HUES64 (cell line): ENCODE measurements around the gene SHE. TPM values are rescaled to one million over a fixed set of nuclear protein-coding genes. Genes with fewer than 3 reads are reported as not detected.

Experiments
- H3K27ac ChIP-seq: 2 replicates; pipeline ENCODE4 v1.7.0; 2013; ENCODE audit warnings: low read depth, low read length, inconsistent platforms
- H3K27me3 ChIP-seq: 2 replicates; pipeline ENCODE4 v1.6.1; 2013; ENCODE audit warnings: mild to moderate bottlenecking, low read length; ENCODE audit not compliant: insufficient read depth
- H3K36me3 ChIP-seq: 2 replicates; pipeline ENCODE4 v1.6.1; 2013; ENCODE audit warnings: mild to moderate bottlenecking, low read length; ENCODE audit not compliant: insufficient read depth
- H3K4me1 ChIP-seq: 2 replicates; pipeline ENCODE4 v1.6.1; 2013; ENCODE audit warnings: mild to moderate bottlenecking, low read length, moderate library complexity; ENCODE audit not compliant: insufficient read depth
- H3K4me3 ChIP-seq: 2 replicates; pipeline ENCODE4 v1.5.1; 2013; ENCODE audit warnings: mild to moderate bottlenecking, low read length, moderate library complexity
- H3K9ac ChIP-seq: 2 replicates; pipeline ENCODE4 v1.6.1; 2013; ENCODE audit warnings: mild to moderate bottlenecking, low read depth, low read length
- H3K9me3 ChIP-seq: 2 replicates; pipeline ENCODE4 v1.6.1; 2013; ENCODE audit warnings: low read depth, low read length; ENCODE audit not compliant: insufficient read depth
- WGBS: fragments of 150-250, 120-280 bp; methylation state at CpG from one replicate; pipeline ENCODE4 v1.1.7; 2013; ENCODE audit warnings: missing lambda C conversion rate; 5-methylcytosine and 5-hydroxymethylcytosine counted together
- polyA plus RNA-seq, 2 experiments: library from polyadenylated mRNA; stranded (reverse); fragments of 50-300 nt; gene quantifications; one replicate each; pipeline ENCODE4 v1.2.3, GENCODE V29; 2013

The SHE gene
- polyA plus RNA-seq (2013, experiment 1 of 2) = 0.20 TPM
- 0.38 TPM for polyA plus RNA-seq (2013, experiment 2 of 2)

GRCh38 chr1:154502066-154502743, at the start of gene SHE, which contains the start of gene TDRD10:
TSS of gene SHE (minus strand) at chr1:154502412. CDS start at chr1:154502026, 386 bp downstream.
TSS of gene TDRD10 (plus strand) at chr1:154502219. CDS start at chr1:154506904, 4,685 bp downstream.
- WGBS = 3% methylated on average over 90 of the region's 90 CpGs
- Histone ChIP-seq H3K9ac (peak within 1 kb of the TSS; percentile 52; the same call in 1 of the 2 replicates), H3K4me1 (no peaks in the 10 kb centered on the region)

GRCh38 chr1:154551474-154551873, 49.3 kb upstream of the SHE start:
- H3K9ac ChIP-seq = no peak overlapping the region
- H3K4me1 ChIP-seq = peaks cover 6% of the 10 kb centered on the region
- no peak overlapping the region for H3K27ac ChIP-seq
- H3K36me3 ChIP-seq = peaks cover 84% of the 10 kb centered on the region
- no peaks in the 10 kb centered on the region for H3K27me3 ChIP-seq
- 89% methylated on average over 4 of the region's 4 CpGs for whole genome bisulfite sequencing
- no peak overlapping the region for H3K4me3 ChIP-seq
- no peaks in the 10 kb centered on the region for H3K9me3 ChIP-seq

More at GRCh38 chr1:154502066-154502743, at the start of gene SHE, which contains the start of gene TDRD10:
- Histone ChIP-seq H3K36me3 (no peaks in the 10 kb centered on the region), H3K4me3 (peak within 1 kb of the TSS; percentile 52), H3K27me3 (peaks cover 80% of the 10 kb centered on the region), H3K9me3 (no peaks in the 10 kb centered on the region), H3K27ac (no peak within 1 kb of the TSS)

GRCh38 chr1:154550657-154551056, 48.4 kb upstream of the SHE start:
- H3K36me3 ChIP-seq = peaks cover 79% of the 10 kb centered on the region
- H3K27me3 ChIP-seq = no peaks in the 10 kb centered on the region
- no peaks in the 10 kb centered on the region for H3K4me1 ChIP-seq
- H3K4me3 ChIP-seq = no peak overlapping the region
- H3K9ac ChIP-seq = no peak overlapping the region
- H3K27ac ChIP-seq = no peak overlapping the region
- WGBS = 75% methylated on average over 6 of the region's 6 CpGs
- no peaks in the 10 kb centered on the region for H3K9me3 ChIP-seq

GRCh38 chr1:154550070-154550469, 47.9 kb upstream of the SHE start:
- Histone ChIP-seq H3K4me3 (no peak overlapping the region), H3K27ac (no peak overlapping the region), H3K9ac (no peak overlapping the region), H3K36me3 (peaks cover 73% of the 10 kb centered on the region), H3K4me1 (no peaks in the 10 kb centered on the region), H3K27me3 (no peaks in the 10 kb centered on the region), H3K9me3 (no peaks in the 10 kb centered on the region)
- WGBS = 91% methylated on average over 5 of the region's 5 CpGs

GRCh38 chr1:154549202-154549770, 47.1 kb upstream of the SHE start:
- H3K36me3 ChIP-seq = peaks cover 65% of the 10 kb centered on the region
- no peaks in the 10 kb centered on the region for H3K9me3 ChIP-seq
- H3K9ac ChIP-seq = no peak overlapping the region
- H3K27me3 ChIP-seq = no peaks in the 10 kb centered on the region
- H3K27ac ChIP-seq = no peak overlapping the region
- no peaks in the 10 kb centered on the region for H3K4me1 ChIP-seq
- no peak overlapping the region for H3K4me3 ChIP-seq
- 90% methylated on average over 3 of the region's 3 CpGs for WGBS

- Histone ChIP-seq H3K27me3 (no peaks in the 10 kb centered on the region), H3K4me3 (no peak overlapping the region), H3K4me1 (no peaks in the 10 kb centered on the region), H3K36me3 (peaks cover 52% of the 10 kb centered on the region), H3K27ac (no peak overlapping the region), H3K9me3 (no peaks in the 10 kb centered on the region), H3K9ac (no peak overlapping the region)
- 90% methylated on average over 1 of the region's 1 CpG for WGBS
Observed at GRCh38 chr1:154548028-154548427, 45.8 kb upstream of the SHE start.

- H3K4me1 ChIP-seq = no peaks in the 10 kb centered on the region
- no peaks in the 10 kb centered on the region for H3K27me3 ChIP-seq
- WGBS = 86% methylated on average over 11 of the region's 11 CpGs
- no peaks in the 10 kb centered on the region for H3K9me3 ChIP-seq
- H3K27ac ChIP-seq = no peak overlapping the region
- no peak overlapping the region for H3K4me3 ChIP-seq
- no peak overlapping the region for H3K9ac ChIP-seq
- H3K36me3 ChIP-seq = peaks cover 44% of the 10 kb centered on the region
Observed at GRCh38 chr1:154547105-154547732, 45.0 kb upstream of the SHE start.

GRCh38 chr1:154546264-154547063, 44.3 kb upstream of the SHE start:
- Histone ChIP-seq H3K9ac (no peak overlapping the region), H3K36me3 (peaks cover 37% of the 10 kb centered on the region), H3K4me1 (no peaks in the 10 kb centered on the region), H3K27me3 (no peaks in the 10 kb centered on the region), H3K9me3 (no peaks in the 10 kb centered on the region), H3K4me3 (no peak overlapping the region), H3K27ac (no peak overlapping the region)
- WGBS = 79% methylated on average over 7 of the region's 13 CpGs

- Histone ChIP-seq H3K4me3 (no peak overlapping the region), H3K4me1 (no peaks in the 10 kb centered on the region), H3K9ac (no peak overlapping the region), H3K9me3 (no peaks in the 10 kb centered on the region), H3K27me3 (no peaks in the 10 kb centered on the region), H3K36me3 (no peaks in the 10 kb centered on the region), H3K27ac (no peak overlapping the region)
- 55% methylated on average over 6 of the region's 6 CpGs for WGBS
Observed at GRCh38 chr1:154541231-154541630, 39.0 kb upstream of the SHE start.

- H3K27me3 ChIP-seq = no peaks in the 10 kb centered on the region
- H3K27ac ChIP-seq = no peak overlapping the region
- 91% methylated on average over 9 of the region's 9 CpGs for WGBS
Observed at GRCh38 chr1:154539486-154540483, 37.6 kb upstream of the SHE start.

More at GRCh38 chr1:154539486-154540483, 37.6 kb upstream of the SHE start:
- Histone ChIP-seq H3K9ac (no peak overlapping the region), H3K9me3 (no peaks in the 10 kb centered on the region), H3K4me1 (no peaks in the 10 kb centered on the region), H3K4me3 (no peak overlapping the region), H3K36me3 (no peaks in the 10 kb centered on the region)
